NCI-H146 (cell line): ENCODE measurements around the gene DRD4.

Experiments used
- DNase-seq: peaks from one replicate; lab custom pipeline; 2025; lab: John Stamatoyannopoulos, UW

DRD4 gene

DNA sequence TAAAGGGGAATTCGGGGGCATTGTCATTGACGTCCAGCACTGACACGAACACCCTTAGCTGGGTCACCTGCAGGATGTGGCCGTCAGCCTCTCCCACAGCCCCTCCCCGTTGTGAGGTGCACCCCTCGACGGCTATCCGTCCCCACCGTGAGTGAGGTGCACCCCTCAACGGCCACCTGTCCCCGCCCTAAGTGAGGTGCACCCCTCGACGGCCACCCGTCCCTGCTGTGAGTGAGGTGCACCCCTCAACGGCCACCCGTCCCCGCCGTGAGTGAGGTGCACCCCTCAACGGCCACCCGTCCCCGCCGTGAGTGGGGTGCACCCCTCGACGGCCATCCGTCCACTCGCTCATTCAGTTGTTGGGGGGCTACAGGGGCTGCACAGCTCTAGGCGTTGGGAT lies 15.2 kb upstream of the DRD4 start:
- DNase-seq, result no peak

DNA sequence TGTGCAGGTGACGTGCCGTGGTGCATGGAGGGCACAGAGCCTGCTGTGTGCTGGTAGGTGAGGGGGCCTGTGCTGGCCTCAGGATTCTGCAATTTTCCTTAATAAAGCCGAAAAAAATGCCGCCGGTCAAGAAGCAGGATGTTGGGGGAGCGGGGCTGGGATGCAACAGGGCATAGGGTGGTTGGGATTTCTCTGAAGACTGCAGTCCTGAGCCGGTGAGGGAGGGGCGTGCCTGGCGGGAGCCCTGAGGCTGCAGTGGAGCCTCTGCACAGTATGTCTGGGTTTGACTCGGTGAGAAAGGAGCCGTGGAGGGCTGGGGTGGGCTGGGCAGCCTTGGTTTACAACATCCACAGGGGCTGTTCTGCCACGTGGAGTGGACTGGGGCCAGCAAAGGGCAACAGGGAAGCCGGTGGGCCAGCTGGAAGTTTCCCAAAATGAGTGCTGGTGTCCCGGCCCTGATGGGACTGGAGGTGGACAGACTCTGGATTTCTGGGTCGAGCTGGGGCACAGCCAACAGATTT lies 13.7 kb upstream of the DRD4 start:
- DNase-seq, result no peak

DNA sequence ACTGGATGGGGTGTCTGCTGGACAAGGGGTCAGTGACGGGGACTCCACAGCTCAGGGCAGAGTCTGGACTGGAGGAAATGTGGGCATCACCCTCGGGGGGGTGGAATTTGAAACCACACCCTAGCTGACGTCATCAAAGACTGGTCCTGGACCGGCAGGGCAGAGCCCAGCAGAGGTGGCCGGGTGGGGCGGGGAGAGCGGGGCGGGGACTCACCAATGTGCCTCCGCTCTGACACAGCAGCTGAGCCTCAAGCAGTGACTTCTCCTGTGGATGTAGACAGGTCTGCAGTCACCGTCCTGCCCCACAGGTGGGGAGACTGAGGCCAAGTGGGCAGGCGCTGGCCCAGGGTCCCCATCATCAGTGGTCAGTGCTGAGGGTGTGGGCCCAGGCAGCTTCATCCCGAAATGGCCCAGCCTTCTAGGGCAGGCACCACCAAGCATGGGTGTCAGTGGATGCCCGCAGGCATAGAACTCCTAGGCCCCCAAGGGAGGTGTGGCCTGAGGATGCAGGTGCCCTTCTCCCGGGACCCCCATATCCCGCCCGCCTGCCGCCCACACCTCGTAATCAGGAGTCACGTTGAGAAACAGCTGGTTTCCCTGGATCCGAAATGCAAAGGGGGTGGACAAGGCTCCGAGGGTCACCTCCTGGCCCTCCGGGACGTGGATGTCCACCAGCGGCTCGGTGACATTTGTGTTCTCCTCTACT lies 12.9 kb upstream of the DRD4 start:
- no peak for DNase-seq

DNA sequence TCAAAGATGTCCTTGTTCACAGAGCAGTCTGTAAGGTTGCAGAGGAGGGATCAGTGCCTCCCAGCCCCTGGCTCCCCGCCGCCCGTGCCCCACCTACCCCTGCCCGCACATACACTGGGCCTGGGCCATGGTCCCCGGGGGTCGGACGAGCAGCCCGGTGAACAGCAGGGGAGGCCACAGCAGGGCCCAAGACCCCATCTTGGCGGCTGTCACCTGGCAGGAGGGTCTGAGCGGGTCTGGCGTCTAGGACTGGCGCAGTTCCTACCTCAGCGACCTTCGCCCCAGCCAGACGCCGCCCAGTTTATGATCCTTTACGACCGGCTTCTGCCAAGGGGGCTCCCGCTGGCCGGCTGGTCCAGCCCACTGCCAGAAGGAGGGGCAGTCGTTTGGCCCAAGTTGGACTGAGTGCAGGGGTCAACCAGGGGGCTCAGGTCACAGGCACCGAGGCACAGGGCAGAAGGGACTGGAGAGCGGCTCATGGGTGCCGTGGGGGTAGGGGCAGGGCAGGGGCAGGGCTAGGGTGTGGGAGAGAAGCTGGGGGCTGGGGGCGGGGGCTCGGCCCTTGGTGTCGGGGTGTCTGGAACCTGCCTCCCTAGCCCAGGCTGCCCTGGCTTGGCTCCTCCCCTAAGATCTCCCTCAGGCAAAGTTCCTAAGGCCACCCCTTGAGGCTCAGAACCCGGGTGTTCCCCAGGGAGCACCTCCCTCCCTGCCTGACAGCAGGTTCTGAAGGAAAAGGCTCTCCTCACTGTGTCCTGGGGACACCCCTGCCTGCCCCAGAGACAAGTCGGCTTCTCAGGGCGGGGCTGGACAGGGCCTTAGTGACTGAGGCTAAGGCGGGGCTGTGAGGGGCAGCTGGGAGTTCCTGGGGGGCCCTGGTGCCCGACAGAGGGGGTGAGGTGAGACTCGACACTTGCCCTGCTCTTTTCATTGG lies 12.1 kb upstream of the DRD4 start, which contains the start of gene CDHR5:
Gene CDHR5 (minus strand): TSS at position 251 of the 931 bp plus-strand sequence. CDS start 53 bp downstream, at position 198.
- DNase-seq, result no peak

DNA sequence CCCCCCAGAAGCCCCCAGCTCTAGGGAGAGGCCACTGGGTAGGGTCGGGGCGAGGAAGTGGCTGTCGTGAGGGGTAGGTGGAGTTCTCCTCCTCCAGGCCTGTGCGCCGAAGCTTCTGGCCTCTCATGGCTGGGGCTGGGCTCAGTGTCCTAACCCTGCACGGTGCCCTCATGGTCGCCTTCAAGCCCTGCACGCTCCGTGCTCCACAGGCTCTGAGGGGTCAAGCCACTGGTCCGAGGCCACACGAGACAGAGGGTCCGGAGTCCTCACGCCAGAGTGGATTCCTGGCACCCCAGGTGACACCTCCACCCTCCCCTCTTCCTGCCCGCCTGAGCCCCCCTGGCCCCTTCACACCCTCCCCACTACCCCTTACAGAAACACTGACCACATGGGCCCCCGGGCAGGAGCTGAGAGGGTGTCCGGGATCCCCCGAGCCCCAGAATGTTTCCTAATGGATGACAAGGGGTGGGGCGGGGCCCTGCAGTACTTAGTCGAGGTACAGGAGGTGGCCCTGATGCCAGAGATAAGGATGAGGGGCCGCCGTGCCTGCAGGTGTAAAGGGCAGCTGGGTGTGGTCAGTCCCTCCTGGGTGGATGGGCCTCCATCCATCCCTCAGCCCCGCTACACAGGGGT lies 11.3 kb upstream of the DRD4 start:
- no peak for DNase-seq

DNA sequence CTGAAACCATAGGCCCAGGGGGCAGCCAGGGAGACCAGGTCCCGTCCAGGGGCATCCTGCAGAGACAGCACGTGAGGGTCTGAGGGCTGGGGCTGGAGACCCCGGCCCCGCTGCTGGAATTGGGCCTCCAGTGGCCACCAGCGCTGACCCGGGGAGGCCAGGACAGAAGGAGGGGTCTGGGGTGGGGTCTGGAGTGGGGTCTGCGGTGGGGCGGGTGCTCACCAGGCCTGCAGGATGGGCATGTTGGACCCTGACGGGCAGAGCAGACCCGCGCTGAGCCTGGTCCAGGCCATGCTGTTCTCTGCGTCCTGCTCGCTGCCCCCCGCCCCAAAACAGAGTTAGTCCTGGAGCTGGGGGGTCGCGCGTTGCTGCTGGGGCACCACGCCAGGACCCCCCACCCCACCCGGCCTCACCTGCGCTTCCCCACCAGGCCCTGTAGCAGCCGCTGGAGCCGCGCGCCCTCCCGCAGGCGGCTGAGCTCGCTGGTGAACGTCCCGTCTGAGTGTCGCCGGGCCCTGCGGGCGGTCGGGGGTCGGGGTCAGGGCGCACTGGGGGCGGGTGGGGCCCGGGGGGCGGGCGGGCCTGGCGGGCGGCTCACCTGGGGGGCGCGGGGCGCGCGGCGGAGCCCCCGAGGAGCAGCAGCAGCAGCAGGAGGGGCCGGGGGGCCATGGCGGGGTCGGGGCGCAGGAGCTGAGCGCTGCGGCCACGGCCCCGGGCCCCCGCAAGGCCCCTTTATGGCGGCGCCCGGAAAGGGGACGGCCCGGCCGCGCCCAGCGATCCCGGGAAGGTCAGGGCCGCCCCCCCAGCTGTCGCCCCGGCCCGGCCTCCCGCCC lies 10.4 kb upstream of the DRD4 start, which contains the start of gene SCT:
Gene SCT (minus strand): TSS at position 707 of the 833 bp plus-strand sequence. CDS start 38 bp downstream, at position 669.
- no peak for DNase-seq

DNA sequence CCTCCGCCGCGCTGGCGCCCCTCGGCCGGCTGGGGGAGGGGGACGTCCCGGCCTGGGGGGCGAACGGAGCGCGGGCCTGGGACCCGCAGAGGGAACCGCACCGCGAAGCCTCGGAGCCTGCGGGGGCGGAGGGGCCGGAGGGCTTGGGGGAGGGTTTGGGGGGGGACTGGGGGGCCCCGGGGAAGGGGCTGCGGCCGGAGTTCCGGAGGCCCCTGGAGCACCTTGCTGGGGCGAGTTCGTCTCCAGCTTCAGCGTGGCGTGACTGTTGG lies 9.8 kb upstream of the DRD4 start:
- DNase-seq, result no peak

DNA sequence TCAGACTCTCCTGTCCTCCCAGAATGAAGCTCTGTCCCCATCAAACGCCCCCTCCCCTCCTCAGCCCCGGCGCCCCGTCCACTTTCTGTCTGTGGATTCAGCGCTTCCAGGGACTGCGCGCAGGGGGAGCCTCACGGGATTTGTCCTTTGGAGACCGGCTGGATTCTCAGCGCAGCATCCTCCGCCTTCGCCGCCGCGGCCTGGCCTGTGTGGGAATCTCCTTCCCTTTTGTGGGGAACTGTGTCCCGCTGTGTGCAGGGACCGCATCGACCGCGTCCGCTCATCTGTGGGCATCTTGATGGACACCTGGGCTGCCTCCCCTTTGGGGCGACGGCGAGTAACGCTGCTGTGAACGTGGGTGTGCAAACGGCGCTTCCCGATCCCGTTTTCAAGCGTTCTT lies 9.0 kb upstream of the DRD4 start:
- no peak for DNase-seq

DNA sequence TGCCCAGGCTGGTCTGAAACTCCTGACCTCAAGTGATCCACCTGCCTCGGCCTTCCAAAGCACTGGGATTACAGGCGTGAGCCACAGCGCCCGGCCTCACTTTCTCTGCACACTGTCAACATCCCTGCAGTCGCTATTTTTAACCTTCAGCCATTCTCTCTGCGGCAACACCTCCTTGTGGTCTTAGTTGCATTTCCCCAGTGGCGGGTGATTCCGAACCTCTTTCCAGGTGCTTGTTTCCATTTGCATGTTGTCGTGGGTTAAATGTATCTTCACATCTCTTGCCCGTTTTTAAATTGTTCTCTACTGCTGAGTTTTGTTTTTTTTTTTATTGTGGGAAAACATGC lies 7.9 kb upstream of the DRD4 start:
- no peak for DNase-seq

DNA sequence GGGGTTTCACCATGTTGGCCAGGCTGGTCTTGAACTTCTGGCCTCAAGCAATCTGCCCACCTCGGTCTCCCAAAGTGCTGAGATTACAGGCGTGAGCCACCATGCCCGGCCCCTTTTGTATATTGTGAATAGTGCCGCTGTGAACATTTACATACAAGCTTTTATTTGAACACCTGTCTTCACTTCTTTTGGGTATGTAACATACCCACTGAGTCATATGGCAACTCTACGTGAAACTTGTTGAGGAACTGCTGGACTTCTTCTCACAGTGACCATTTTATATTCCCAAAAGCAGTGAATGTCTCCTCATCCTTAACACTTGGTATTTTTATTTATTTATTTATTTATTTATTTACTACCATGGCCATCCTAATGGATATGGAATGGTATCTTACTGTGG lies 6.2 kb upstream of the DRD4 start:
- no peak for DNase-seq

DNA sequence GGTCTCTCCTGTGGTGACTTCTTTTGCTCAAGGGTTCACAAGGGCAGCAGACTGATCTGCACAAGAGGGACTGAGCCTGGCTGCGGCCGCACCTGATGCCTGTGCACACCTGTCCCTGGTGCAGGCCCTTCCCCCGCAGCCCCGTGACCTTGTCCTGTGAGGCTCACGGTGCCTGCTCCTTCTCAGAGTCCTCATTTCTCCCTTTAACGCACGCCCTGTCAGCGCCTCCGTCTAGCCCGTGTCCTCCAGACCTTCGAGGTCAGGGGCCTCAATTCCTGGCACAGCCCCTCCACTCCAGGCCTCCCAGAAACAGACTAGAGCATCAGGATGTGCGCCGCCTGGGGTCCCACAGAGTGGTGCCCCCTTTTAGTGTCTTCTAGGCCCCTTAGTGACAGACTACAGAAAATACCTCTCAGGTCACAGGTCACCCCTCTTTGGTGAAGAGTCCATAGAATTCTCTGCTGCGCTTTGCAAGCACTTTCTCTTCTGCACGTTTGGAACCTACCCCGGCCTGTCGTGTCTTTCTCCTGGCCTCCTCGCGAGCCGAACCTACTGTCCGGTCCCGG lies 1.0 kb upstream of the DRD4 start:
- no peak for DNase-seq

DNA sequence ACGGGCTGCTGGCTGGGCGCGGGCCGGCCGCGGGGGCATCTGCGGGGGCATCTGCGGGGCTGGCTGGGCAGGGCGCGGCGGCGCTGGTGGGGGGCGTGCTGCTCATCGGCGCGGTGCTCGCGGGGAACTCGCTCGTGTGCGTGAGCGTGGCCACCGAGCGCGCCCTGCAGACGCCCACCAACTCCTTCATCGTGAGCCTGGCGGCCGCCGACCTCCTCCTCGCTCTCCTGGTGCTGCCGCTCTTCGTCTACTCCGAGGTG lies 194 bp downstream of the DRD4 start:
- no peak for DNase-seq

DNA sequence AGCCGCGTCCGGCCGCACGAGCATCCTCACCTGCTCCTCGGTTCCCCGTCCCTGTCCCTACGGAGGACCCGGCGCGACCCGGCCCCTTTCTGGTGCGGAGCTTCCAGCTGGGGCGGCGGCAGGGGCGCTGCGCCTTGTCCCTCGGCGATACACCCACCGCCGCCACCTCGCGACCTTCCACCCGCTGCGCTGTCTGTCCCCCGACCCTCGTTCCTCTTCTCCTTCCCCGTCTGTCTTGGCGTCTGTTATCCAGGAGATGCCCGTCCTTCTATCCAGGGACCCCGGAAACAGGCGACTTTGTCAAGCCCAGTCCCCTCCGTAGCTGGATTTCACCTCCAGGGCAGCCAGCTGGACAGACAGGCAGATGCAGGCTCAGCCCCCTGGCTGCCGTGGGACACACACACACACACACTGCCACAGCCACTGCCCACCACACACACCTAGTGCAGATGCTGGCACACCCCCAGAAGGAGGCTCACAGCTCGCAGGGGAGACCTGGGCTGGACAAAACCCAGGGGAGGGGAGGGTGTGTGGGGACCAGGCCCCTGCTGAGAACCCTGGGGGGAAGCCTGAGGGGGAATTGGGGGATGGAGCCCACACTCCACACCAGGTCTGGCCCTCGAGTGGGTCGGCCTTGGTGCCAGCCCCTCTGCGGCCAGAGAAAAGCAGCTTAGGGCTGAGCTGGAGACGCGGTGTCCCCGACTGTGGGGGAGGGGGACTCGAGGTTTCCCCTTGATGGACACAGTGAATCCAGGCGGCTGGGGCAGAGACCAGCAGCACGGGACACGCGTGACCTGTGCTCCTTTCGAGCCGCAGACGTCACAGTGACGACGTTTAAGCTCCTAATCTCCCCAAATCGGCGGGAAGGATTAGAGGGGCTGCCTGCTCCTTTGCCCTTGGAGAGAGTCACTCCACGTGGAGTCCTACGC lies 788 bp downstream of the DRD4 start:
- no peak for DNase-seq

DNA sequence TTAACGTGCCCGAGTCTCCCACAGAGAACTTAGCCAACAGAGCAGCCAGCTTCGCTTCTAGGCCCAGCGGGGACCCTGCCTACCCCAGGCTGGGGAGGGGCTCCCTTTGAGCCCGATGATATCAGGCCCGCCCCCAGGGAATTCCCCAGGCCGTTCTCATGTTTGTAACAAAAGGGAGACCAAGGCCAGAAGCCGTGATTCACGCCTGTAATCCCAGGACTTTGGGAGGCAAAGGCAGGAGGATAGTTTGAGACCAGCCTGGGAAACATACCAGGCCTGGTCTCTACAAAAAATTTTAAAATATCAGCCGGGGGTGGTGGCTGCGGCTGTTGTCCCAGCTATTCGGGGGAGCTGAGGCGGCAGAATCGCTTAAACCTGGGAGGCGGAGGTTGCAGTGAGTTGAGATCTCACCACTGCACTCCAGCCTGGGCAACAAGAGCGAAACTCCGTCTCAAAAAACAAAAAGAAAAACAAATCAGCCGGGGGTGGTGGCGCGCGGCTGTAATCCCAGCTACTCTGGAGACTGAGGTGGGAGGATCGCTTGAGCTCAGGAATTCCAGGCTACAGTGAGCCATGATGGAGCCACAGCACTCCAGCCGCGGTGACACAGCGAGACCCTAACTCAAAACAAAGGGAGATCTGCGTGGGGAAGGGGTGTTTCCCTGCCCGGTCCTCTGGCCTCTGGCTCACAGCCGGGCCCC lies 1.7 kb downstream of the DRD4 start:
- no peak for DNase-seq

DNA sequence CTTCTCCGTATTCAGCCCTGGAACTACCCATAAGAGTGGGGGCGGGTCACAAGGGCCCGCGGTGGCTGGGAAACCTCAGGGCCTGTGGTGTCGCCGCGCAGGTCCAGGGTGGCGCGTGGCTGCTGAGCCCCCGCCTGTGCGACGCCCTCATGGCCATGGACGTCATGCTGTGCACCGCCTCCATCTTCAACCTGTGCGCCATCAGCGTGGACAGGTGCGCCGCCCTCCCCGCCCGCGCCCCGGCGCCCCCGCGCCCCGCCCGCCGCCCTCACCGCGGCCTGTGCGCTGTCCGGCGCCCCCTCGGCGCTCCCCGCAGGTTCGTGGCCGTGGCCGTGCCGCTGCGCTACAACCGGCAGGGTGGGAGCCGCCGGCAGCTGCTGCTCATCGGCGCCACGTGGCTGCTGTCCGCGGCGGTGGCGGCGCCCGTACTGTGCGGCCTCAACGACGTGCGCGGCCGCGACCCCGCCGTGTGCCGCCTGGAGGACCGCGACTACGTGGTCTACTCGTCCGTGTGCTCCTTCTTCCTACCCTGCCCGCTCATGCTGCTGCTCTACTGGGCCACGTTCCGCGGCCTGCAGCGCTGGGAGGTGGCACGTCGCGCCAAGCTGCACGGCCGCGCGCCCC lies 2.4 kb downstream of the DRD4 start:
- no peak for DNase-seq

DNA sequence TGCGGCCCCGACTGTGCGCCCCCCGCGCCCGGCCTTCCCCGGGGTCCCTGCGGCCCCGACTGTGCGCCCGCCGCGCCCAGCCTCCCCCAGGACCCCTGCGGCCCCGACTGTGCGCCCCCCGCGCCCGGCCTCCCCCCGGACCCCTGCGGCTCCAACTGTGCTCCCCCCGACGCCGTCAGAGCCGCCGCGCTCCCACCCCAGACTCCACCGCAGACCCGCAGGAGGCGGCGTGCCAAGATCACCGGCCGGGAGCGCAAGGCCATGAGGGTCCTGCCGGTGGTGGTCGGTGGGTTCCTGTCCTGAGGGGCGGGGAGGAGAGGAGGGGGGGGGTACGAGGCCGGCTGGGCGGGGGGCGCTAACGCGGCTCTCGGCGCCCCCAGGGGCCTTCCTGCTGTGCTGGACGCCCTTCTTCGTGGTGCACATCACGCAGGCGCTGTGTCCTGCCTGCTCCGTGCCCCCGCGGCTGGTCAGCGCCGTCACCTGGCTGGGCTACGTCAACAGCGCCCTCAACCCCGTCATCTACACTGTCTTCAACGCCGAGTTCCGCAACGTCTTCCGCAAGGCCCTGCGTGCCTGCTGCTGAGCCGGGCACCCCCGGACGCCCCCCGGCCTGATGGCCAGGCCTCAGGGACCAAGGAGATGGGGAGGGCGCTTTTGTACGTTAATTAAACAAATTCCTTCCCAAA lies 3.1 kb downstream of the DRD4 start:
- no peak for DNase-seq

DNA sequence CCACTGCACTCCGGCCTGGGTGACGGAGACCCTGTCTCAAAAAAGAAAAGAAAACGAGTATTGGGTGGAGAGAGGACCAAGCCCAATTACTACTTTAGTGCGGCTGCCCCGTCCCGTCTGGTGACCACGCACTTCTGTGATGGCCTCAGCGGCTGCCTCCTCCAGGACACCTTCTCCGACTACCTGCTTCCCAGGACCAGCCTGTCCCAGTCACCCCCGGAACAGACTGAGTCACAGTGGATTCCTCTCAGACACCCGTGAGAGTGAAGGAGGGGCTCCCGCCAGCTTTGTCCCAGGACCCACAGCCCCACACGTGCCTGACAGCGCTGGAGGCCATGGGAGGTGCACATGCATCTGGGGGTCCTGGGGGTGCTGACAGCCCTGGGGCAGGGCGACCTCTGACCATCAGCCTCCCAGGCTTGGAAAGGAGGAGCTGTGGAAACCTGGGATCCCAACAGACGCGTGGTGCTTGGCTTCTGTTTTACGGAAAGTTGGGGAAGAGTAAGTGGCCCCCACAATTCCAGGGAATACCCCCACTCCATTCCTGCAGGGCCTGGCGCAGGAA lies 4.8 kb downstream of the DRD4 start:
- no peak for DNase-seq

DNA sequence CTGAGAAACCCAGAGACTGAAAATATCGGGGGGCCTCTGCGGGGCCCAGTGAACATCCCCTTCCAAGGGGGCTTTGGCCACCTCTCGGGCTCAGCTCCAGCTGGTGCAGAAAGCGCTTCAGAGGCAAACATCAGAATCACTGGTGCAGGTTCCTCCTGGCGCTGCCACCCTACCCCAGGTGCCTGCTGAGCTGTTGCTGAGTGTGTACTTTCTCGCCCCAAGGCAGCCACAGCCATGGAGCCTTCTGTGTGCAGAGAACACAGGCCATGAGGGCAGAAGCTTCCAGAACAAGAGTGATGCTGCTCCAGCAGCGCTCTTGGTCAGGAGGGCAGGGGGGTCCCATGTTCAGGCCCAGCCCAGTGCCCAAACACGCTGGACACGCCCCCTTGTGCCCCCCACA lies 6.3 kb downstream of the DRD4 start:
- DNase-seq, result no peak
